GM18870 (cell line): ENCODE measurements around the gene SOX10.
"Not testable (repeated sequence)": the region's sequence is repeated elsewhere in the genome, so short reads cannot be mapped to it uniquely, and the experiment has no call there.

ENCODE experiments used
- ATAC-seq: cut with Tn5 transposase; IDR thresholded peaks from one replicate; pipeline ENCODE4 v1.9.1; 2021; ENCODE audit warnings: moderate library complexity; ENCODE audit not compliant: unreplicated experiment

SOX10 gene

DNA sequence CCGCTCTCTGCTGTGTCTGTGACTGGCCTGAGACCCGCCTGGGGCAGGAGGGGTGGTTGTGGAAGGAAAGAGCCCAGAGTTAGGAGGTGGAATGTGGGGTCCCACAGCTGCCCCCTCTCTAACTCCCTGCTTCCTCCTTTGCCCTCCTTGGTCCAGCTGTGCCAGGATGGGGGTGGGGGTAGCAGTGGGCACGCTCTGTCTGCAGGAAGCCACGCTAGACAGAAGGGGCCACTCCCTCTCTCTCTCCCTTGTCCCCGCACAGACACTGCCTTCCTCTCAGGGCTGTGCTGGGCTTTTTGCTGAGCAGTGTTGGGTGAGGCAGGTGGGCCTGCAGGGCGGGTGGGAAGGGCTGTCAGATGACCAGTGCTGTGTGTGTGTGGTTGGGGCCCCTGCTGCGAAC is 2.0 kb upstream of the SOX10 start:
- no peak for ATAC-seq

- ATAC-seq = no peak
Measured at GRCh38 chr22:37985751-37986281, 1.5 kb upstream of the SOX10 start.

GRCh38 chr22:37985050-37985585 is 763 bp upstream of the SOX10 start:
- no peak for ATAC-seq

- ATAC-seq = no peak
Measured at GRCh38 chr22:37982938-37983859, 1.2 kb downstream of the SOX10 start.

DNA sequence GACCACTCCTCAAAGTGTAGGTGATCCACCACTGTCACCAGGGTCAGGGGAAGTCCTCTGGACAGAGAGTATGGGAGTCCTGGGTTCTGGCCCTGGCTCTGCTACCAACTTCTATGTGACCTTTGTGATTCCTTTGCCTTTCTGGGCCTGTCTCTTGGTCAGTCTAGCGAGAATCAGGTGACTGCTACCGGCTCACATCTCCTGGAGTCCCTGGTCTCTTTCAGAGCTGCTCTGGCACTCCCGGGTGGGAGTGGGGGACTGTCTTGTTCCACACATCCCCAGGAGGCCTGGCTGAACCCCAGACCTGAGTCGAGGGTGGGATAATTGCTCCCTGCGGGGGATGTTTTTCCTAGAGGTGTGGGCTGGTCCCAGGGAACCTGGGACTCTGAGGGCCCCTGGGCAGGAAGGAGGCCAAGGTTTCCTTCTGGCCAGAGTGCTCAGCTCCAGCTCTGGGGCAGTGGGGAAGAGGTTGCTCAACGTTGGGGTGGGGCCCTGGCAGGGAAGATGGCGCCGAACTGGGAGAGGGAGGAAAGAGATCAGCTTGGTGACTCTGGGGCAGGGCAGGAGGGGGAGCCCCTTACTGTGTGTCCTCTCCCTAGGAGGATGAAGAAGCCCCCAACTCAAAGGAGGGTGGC is 2.1 kb downstream of the SOX10 start:
- no peak for ATAC-seq

- ATAC-seq = no peak
Measured at GRCh38 chr22:37981282-37982011, 2.9 kb downstream of the SOX10 start.

- ATAC-seq = no peak
Measured at GRCh38 chr22:37979782-37980181, 4.6 kb downstream of the SOX10 start.

GRCh38 chr22:37976547-37976946 is 7.8 kb downstream of the SOX10 start:
- ATAC-seq = no peak

DNA sequence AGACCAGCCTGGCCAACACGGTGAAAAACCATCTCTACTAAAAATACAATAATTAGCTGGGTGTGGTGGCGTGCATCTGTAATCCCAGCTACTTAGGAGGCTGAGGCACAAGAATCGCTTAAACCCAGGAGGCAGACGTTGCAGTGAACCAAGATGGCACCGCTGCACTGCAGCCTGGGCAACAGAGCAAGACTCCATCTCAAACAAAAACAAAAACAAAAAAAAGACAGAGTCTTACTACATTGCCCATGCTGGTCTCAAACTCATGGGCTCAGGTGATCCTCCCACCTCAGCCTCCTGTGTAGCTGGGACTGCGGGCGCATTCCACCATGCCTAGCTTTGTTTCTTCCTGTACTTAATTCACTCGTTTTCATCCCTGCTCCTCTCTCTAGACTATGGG is 8.3 kb downstream of the SOX10 start:
- not testable (repeated sequence) for ATAC-seq

GRCh38 chr22:37975153-37975552 is 9.2 kb downstream of the SOX10 start:
- no peak for ATAC-seq

- ATAC-seq = no peak
Measured at GRCh38 chr22:37973271-37974170, 10.8 kb downstream of the SOX10 start.

- no peak for ATAC-seq
Measured at GRCh38 chr22:37972527-37972926, 11.8 kb downstream of the SOX10 start.

- no peak for ATAC-seq
Measured at GRCh38 chr22:37971475-37972434, 12.6 kb downstream of the SOX10 start.

DNA sequence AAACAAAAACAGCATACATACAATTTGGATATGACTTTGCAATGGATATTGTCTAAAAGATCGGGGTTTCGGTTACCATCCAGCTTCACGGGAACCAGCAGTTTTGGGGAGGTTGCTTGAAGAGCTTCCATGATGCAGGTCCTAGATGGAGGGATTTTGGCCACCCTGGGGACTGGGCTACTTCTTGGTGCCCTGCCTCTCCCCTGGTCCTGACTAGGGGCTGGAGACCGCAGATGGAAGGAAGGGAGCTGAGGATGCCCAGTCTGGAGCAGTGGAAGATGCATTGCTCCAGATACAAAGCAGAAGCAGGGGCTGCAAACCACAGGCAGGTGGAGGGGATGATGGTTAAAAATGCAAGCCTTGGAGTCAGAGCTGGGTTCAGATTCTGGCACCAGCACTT is 13.5 kb downstream of the SOX10 start:
- ATAC-seq = no peak

GRCh38 chr22:37968452-37969251 is 15.7 kb downstream of the SOX10 start:
- ATAC-seq = no peak

DNA sequence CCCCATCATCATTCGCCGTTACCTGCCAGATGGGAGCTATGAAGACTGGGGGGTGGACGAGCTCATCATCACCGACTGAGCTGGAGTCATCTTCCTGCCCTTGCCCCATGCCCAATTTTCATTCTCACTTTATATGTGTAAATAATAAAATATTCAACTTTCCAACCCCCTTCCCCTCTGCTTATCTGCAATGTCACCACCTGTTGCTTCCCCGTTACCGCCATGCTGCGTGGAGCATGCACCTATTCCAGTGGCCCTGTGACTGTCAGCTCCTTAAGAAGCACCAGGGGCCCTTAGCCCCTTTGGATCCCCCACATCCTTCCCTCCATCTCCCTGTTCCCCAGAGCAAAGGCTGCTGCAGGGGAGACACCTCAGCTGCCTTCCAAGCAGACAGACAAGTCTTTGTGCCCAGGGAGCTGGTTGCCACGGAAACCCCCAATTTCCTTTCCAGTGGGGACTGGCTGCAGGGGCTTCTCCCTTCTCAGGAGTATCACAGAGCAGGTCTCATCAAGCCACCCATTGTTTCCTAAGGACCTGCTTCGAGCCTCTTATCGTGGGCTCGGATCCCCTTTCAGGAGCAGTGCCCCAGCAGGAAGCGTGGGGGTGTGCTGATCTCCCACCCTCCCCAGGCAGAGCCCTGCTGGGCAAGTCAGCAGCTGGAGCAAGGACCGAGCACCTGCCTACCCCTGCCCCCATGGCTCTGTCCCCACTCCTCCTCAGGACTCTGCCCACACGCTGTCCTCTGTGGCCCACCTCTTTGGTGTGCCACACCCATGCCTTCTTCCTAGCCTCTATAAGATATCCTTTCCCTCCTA is 16.5 kb downstream of the SOX10 start:
- no peak for ATAC-seq

DNA sequence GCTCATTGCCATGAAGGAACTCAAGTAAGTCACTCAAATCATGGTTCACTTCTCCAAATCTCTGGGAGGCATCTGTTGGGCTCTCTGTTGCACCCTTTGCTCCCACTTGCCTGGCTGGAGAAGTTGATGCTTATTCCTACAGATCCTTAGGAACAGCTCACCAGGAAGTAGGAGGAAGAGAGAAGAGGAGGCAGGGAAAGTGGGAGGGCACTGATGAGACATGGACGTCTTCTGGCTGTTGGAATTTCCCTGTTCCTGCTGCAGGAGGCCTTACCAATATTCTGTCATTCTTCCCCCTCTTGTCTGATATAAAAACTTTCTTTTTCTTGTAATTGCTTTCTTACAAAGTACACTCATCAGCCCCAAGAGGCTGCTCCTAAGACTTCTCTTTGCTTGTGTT is 17.2 kb downstream of the SOX10 start:
- no peak for ATAC-seq
